Activated CD4-positive, CD25-positive, alpha-beta regulatory T cell (primary cell): ENCODE measurements around the gene SH3D19.
"Not testable (repeated sequence)": the region's sequence is repeated elsewhere in the genome, so short reads cannot be mapped to it uniquely, and the experiment has no call there.

Source experiments
- DNase-seq, 4 experiments: peaks; one replicate each; lab custom pipeline; 2025; lab: John Stamatoyannopoulos, UW

Gene SH3D19

GRCh38 chr4:151267822-151268535 lies 57.4 kb downstream of the SH3D19 start:
- DNase-seq = no peak

DNA sequence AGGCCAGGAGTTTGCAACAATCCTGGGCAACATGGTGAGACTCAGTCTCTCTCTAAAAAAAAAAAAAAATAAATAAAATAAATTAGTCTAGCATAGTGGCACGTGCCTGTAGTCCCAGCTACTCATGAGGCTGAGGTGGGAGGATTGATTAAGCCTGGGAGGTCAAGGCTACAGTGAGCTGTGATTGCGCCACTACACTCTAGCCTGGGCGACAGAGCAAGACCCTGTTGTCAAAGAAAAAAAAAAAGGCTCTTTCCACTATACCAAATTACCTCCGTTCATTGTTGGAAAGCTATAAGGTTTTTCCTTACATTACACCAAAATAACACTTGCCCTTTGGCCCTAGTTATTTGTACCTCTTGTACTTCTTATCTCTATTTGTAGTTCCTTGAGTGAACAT lies 58.3 kb downstream of the SH3D19 start:
- DNase-seq = no peak

- no peak for DNase-seq
Measured at GRCh38 chr4:151266497-151266896, 58.9 kb downstream of the SH3D19 start.

DNA sequence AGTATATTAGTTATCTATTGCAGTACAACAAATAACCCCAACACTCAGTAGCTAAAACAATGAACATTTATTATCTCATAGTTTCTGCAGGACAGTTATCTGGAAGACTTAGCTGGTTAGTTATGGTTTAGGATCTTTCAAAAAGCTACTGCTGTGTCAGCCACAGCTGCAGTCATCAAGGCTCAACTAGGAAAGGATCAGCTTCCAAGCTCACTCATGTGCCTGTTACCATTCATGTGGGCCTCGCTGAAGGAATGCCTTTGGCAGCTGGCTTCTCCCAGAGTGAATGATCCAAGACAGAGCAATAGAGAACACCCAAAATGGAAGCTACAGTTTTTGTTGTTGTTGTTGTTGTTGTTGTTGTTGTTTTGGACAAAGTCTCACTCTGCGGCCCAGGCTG lies 62.0 kb downstream of the SH3D19 start:
- DNase-seq = no peak

GRCh38 chr4:151260526-151260925 lies 64.9 kb downstream of the SH3D19 start:
- no peak for DNase-seq

DNA sequence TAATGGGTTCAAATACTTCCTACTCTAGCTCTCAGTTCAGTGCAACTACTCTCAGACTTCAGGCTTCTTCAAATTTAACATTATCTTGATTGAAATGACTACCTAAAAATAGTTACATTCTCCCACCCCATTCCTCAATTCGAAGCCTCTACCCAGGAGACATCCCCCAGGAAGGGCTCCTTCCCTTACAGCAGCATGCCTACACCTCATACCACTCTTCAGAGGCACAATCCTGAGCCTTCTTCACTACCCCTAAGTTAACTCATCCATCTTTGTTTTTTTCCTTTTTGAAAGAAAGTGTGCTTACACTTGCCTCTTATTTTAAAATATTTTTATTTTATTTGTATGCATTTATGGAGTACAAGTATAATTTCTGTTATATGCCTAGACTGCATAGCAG lies 65.7 kb downstream of the SH3D19 start:
- no peak for DNase-seq

GRCh38 chr4:151257704-151258103 lies 67.7 kb downstream of the SH3D19 start:
- no peak for DNase-seq

GRCh38 chr4:151256134-151256533 lies 69.3 kb downstream of the SH3D19 start:
- DNase-seq = no peak

DNA sequence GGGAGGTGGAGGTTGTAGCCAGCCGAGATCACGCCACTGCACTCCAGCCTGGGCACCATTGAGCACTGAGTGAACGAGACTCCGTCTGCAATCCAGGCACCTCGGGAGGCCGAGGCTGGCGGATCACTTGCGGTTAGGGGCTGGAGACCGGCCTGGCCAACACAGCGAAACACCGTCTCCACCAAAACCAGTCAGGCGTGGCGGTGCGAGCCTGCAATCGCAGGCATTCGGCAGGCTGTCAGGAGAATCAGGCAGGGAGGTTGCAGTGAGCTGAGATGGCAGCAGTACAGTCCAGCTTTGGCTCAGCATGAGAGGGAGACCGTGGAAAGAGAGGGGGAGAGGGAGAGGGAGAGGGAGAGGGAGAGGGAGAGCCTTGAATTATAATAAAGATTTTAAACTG lies 69.7 kb downstream of the SH3D19 start:
- not testable (repeated sequence) for DNase-seq

- DNase-seq = not testable (repeated sequence)
Measured at GRCh38 chr4:151255226-151255625, 70.2 kb downstream of the SH3D19 start.

GRCh38 chr4:151251603-151252304 lies 73.7 kb downstream of the SH3D19 start:
- DNase-seq = no peak

- DNase-seq = no peak
Measured at GRCh38 chr4:151250706-151251105, 74.7 kb downstream of the SH3D19 start.

DNA sequence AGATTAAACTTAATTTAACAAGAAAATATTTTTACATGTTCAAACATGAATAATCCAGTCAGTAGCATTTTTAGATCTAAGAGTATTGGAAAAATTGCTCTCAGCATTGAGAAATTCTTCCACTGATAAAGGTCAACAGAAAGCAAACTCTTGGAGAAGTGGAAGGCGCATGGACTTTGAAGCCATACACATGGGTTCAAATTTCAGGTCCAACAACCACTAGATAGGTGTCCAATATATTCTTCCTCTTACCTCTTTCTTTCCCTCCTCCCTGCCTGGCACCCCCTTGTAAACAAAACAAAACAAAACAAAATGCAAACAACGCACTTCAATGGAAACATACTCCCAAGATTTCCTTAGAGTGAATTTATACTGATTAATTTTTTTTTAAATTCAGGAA lies 76.9 kb downstream of the SH3D19 start:
- DNase-seq = no peak

- no peak for DNase-seq
Measured at GRCh38 chr4:151247395-151247794, 78.0 kb downstream of the SH3D19 start.

DNA sequence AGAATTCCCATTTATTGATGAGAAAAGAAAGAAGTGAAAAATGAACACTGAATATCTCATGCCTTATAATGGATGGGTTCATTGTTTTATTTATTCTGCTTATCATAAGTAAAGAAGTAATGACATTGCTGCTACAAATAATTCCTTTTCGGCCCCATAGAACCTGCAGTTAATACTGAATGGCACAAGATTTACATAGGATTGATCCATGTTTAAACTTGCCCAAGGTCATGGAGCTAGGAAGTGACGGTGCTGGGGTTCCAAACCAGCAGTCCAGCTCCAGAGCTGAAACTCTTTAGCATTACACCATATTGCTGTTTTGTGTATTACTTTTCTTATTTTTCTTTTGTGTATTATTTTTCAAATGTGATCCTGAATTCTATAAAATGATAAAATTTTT lies 78.7 kb downstream of the SH3D19 start:
- no peak for DNase-seq

- no peak for DNase-seq
Measured at GRCh38 chr4:151242305-151242704, 83.1 kb downstream of the SH3D19 start.

DNA sequence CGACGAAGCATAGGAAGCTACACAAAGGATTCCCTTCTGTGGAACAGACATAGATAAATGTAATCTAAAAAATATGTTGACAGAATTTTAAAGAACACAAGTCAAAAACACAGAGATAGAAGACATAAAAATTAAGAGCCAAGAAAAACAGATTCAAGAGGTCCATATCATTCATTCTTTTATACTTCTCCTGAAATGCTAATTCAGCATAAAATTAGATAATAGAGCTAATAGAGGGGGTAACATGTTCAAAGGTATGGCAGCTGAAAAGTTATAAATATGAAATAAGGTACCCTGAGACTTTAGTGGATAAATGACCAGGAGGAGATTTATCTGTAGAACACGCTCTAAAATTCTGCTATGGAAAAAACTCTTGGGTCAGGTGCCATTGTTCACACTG lies 85.8 kb downstream of the SH3D19 start:
- DNase-seq = no peak

DNA sequence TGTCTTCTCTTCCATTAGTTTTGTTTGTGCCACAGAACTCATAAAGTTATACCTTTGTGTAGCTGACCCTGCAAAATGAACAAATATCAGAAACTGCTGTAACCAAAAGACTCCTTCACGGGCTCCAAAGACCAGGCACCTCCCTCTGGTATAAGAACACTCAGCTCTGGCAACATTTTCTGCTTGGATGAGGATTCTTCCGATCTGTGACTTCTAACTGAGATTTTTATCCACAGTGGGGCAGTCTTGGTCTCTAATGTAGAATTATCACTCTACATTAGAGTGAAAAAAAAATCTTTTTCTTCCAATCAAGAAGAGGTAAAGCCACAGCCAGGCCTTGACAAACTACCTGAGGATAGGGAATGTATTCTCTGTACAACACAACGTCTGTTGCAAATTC lies 86.9 kb downstream of the SH3D19 start:
- DNase-seq = no peak

- DNase-seq = no peak
Measured at GRCh38 chr4:151236036-151236435, 89.4 kb downstream of the SH3D19 start.

DNA sequence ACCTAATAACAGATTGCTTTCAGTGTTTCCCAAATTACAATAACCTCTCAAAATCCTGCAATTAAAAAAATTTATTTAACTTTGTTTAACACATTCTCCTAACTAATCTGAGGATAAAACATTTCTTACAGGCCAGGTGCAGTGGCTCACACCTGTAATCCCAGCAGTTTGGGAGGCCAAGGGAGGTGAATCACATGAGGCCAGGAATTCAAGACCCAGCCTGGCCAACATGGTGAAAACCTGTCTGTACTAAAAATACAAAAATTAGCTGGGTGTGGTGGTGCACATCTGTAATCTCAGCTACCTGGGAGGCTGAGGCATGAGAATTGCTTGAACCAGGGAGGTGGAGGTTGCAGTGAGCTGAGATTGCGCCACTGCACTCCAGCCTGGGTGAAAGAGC lies 90.0 kb downstream of the SH3D19 start:
- not testable (repeated sequence) for DNase-seq

DNA sequence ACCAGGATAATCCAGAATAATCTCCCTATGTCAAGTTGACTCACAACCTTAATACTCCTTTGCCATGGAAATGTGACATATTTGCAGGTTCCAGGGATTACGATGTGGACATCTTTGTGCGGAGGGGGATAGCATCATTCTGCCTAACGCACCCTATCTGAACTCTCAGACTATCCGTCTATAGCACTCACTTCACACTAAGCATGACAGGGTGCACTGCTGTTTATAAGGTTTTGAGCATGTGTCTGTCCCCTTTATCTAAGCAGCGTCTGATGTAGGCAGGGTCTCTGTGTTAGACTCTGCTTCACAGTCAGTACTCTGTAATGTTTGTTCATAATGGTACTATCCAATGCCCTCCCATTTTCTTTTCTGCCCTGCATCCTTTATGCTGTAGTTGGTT lies 91.8 kb downstream of the SH3D19 start:
- DNase-seq = no peak

GRCh38 chr4:151231915-151232595 lies 93.3 kb downstream of the SH3D19 start:
- DNase-seq = no peak
